Loucy (cell line): ENCODE results near the gene PM20D1.

Experiments used
- H2AFZ ChIP-seq: fragments of 200-600 bp; sonication (generic); 2 replicates; pipeline ENCODE4 v1.6.0; 2016; ENCODE audit warnings: antibody characterized with exemption, mild to moderate bottlenecking, low read length, moderate library complexity
- H3F3A ChIP-seq: fragments of 200-600 bp; 2 replicates; pipeline ENCODE4 v1.6.0; 2016; ENCODE audit warnings: antibody characterized with exemption, low read depth, mild to moderate bottlenecking
- H3K27me3 ChIP-seq: fragments of 200-600 bp; sonication (generic); 2 replicates; pipeline ENCODE4 v1.6.1; 2014; ENCODE audit warnings: low read length, mild to moderate bottlenecking; ENCODE audit not compliant: insufficient read depth, poor library complexity, severe bottlenecking
- H3K36me3 ChIP-seq: fragments of 200-600 bp; sonication (generic); 2 replicates; pipeline ENCODE4 v1.6.1; 2016; ENCODE audit warnings: low read length; ENCODE audit not compliant: insufficient read depth
- H3K4me1 ChIP-seq: fragments of 200-600 bp; sonication (generic); 2 replicates; pipeline ENCODE4 v1.5.1; 2014; ENCODE audit warnings: low read length, mild to moderate bottlenecking; ENCODE audit not compliant: insufficient read depth, poor library complexity, severe bottlenecking
- H3K4me2 ChIP-seq: fragments of 200-600 bp; sonication (generic); 2 replicates; pipeline ENCODE4 v1.6.0; 2014; ENCODE audit warnings: antibody characterized with exemption, low read length, low read depth, mild to moderate bottlenecking; ENCODE audit not compliant: poor library complexity, severe bottlenecking
- H3K4me3 ChIP-seq: fragments of 200-600 bp; sonication (generic); 2 replicates; pipeline ENCODE4 v1.5.1; 2014; ENCODE audit warnings: low read length, mild to moderate bottlenecking, mixed read lengths; ENCODE audit not compliant: poor library complexity, severe bottlenecking
- H3K79me2 ChIP-seq: fragments of 200-600 bp; sonication (generic); 2 replicates; pipeline ENCODE4 v1.6.1; 2014; ENCODE audit warnings: low read length; ENCODE audit not compliant: insufficient read depth
- H3K9ac ChIP-seq: fragments of 200-600 bp; sonication (generic); 2 replicates; pipeline ENCODE4 v1.6.0; 2014; ENCODE audit warnings: mild to moderate bottlenecking, low read depth, low read length, moderate library complexity; ENCODE audit not compliant: poor library complexity, severe bottlenecking
- H3K9me2 ChIP-seq: fragments of 200-600 bp; sonication (generic); replicated peaks from 2 replicates; pipeline ENCODE4 v1.6.1; 2016; ENCODE audit warnings: low read depth, low read length, mixed read lengths
- H3K9me3 ChIP-seq: fragments of 200-600 bp; sonication (generic); 2 replicates; pipeline ENCODE4 v1.6.1; 2014; ENCODE audit warnings: mild to moderate bottlenecking, antibody characterized with exemption, low read length, low read depth; ENCODE audit not compliant: insufficient read depth
- H4K20me1 ChIP-seq: fragments of 200-600 bp; sonication (generic); 2 replicates; pipeline ENCODE4 v1.6.0; 2014; ENCODE audit warnings: antibody characterized with exemption, low read length, mild to moderate bottlenecking; ENCODE audit not compliant: insufficient read depth, poor library complexity, severe bottlenecking
- CTCF ChIP-seq: fragments of 200-600 bp; sonication (generic); conservative IDR thresholded peaks from 2 replicates; pipeline ENCODE4 v1.5.1; 2014; ENCODE audit warnings: mild to moderate bottlenecking, antibody characterized with exemption, low read length
- EZH2phosphoT487 ChIP-seq: fragments of 200-600 bp; IDR thresholded peaks from 2 replicates; pipeline ENCODE4 v1.6.1; 2018; ENCODE audit warnings: antibody characterized with exemption, mild to moderate bottlenecking, moderate library complexity, borderline replicate concordance

PM20D1 gene

GRCh38 chr1:205800981-205801703 lies 48.8 kb downstream of the PM20D1 start:
- Histone ChIP-seq H3F3A (no peaks in the 10 kb centered on the region), H3K4me2 (no peak overlapping the region), H3K4me3 (no peak overlapping the region), H3K79me2 (peaks cover 22% of the 10 kb centered on the region; the same call in 1 of the 2 replicates), H3K9me2 (no peaks in the 10 kb centered on the region), H3K36me3 (peaks cover 45% of the 10 kb centered on the region; the same call in 1 of the 2 replicates), H4K20me1 (peaks cover 6% of the 10 kb centered on the region), H2AFZ (no peak overlapping the region), H3K9me3 (no peaks in the 10 kb centered on the region), H3K27me3 (no peaks in the 10 kb centered on the region), H3K4me1 (peaks cover 29% of the 10 kb centered on the region), H3K9ac (no peak overlapping the region)
- TF ChIP-seq CTCF: no peak
- no peak for TF ChIP-seq EZH2phosphoT487

- Histone ChIP-seq H3K9me2 (no peaks in the 10 kb centered on the region), H3K79me2 (peaks cover 15% of the 10 kb centered on the region; the same call in 1 of the 2 replicates), H3K9me3 (no peaks in the 10 kb centered on the region), H3K4me3 (no peak overlapping the region), H2AFZ (no peak overlapping the region), H3K27me3 (no peaks in the 10 kb centered on the region), H3K4me1 (peaks cover 21% of the 10 kb centered on the region), H3K9ac (no peak overlapping the region), H3F3A (no peaks in the 10 kb centered on the region), H3K36me3 (peaks cover 52% of the 10 kb centered on the region; the same call in 1 of the 2 replicates), H3K4me2 (no peak overlapping the region), H4K20me1 (no peaks in the 10 kb centered on the region)
- TF ChIP-seq EZH2phosphoT487 (no peak), CTCF (no peak)
Measured at GRCh38 chr1:205800427-205800826, 49.5 kb downstream of the PM20D1 start.

- Histone ChIP-seq H4K20me1 (no peaks in the 10 kb centered on the region), H3K4me1 (peaks cover 3% of the 10 kb centered on the region), H3K4me3 (no peak overlapping the region), H3K9me2 (no peaks in the 10 kb centered on the region), H3F3A (no peaks in the 10 kb centered on the region), H3K4me2 (no peak overlapping the region), H3K36me3 (peaks cover 69% of the 10 kb centered on the region; the same call in 1 of the 2 replicates), H3K27me3 (no peaks in the 10 kb centered on the region), H3K9me3 (no peaks in the 10 kb centered on the region), H3K79me2 (peaks cover under 1% of the 10 kb centered on the region; the same call in 1 of the 2 replicates), H3K9ac (no peak overlapping the region), H2AFZ (no peak overlapping the region)
- no peak for TF ChIP-seq EZH2phosphoT487
- no peak for TF ChIP-seq CTCF
Measured at GRCh38 chr1:205798577-205798976, 51.4 kb downstream of the PM20D1 start.
